KG1 (cell line): ENCODE results near the gene ANKDD1B.
A peak's percentile ranks its signal among the peaks of the same experiment; 100 is the strongest.

Experiments used
- DNase-seq: peaks from one replicate; lab custom pipeline; 2025; lab: John Stamatoyannopoulos, UW

The ANKDD1B gene

DNA sequence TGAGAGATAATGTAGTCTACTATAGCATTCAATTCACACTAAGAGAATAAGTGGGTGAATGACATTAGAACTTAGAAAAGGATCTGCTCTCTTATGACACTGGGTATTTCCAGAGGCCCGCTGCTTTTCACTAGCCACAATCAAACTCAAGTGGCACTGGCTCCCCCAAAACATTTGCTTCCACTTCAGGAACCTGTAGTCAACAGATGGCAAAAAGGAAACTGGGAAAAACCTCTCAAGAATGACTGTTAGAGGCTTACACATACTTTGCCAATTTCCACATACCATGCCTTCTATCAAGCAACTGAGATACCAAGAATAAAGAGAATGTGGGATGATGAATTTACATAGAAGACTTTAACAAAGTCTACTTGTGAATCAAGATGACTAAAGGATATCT, 94.8 kb downstream of the ANKDD1B start:
- DNase-seq = no peak

DNA sequence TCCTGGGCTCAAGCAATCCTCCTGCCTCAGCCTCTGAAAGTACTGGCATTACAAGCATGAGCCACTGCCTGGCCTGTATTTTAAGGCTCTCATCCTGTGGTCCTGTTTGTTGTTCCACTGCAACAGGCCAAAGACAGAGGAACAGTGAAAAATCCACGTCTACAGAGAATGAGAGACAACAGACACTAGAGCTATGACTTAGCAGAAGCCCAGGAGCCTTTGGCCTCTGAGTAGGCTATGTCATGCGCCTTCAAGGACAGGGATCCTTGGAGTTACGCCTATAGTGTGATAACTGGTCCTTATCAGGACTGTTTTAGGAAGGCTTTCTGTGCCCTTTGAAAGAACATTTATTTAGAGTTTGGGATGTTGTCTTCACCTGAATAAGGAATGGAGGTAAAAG, 95.5 kb downstream of the ANKDD1B start:
- DNase-seq = no peak

DNA sequence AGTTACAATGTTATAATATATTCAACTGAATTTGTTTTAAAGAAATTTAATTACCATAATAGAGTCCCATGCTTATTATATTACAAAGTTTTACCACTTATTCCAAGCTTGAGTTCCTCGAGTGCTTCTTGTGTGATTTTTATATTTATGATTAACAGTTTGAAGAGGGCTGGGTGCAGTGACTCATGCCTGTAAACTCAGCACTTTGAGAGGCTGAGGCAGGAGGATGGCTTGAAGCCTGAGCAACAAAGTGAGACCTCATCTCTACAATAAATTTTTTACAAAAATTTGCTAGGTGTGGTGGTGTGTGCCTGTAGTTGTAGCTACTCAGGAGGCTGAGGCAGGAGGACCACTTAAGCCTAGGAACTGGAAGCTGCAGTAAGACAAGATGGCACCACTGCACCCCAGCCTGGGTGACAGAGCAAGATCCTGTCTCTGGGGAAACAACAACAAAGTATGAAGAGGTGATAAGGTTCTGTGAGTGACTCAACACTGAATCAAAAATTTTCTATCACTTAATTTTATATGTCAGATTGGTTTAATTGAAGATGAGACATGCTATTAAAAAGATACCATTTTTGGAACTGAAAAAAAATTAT, 96.8 kb downstream of the ANKDD1B start:
- no peak for DNase-seq

DNA sequence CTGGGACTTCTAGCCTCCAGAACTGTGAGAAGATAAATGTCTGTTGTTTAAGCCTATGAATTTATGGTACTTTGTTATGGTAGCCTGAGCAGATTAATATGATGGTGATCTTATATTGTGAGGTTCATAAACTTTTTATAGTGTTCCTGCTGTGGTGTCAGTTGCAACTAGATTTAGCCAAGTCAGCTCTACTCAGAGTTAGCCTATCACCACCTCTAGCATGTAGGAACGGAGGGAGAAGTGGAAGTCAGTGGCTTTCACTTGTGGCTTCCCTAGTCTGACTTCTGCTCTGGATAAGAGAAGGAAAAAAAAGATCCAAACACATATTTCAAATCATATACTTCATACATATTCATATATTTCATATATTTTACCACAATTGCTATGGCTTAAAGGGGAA, 99.4 kb downstream of the ANKDD1B start:
- DNase-seq = peak; percentile 27

DNA sequence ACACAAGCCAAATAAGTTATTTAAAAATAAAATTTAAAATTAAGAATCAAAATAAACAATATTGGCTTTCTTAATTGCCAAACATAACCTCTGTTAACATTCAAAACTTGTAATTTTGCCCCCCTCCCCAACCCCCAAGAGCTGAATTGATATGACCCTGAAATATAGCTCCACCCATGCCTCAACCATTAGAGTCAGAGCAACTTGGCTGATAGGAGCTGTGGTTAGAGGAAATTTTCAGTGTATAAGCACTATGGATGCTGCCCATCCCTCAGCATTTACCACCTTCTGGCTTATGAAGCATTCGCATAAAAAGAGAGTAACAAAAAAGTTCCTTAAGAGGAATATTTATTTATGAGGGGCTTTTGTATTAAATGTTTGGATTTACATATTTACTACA, 99.9 kb downstream of the ANKDD1B start:
- no peak for DNase-seq

DNA sequence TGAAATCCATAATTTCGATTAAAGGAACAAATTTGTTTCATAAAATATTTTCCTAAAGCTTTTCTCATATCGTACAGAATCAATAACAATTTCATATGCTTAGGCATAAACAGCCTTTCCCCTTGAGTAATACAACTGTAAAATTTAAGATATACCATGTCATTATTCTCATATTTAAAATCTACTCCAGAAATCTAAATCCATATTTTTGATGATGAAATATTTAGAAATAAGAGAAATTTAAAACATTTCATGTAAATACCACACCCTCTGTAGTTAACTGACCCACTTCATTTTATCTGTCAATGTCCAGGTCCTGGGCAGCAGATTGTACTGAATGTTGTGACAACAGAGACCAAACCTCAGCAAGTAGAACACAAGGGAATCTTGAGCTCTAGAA, 100.8 kb downstream of the ANKDD1B start:
- no peak for DNase-seq

DNA sequence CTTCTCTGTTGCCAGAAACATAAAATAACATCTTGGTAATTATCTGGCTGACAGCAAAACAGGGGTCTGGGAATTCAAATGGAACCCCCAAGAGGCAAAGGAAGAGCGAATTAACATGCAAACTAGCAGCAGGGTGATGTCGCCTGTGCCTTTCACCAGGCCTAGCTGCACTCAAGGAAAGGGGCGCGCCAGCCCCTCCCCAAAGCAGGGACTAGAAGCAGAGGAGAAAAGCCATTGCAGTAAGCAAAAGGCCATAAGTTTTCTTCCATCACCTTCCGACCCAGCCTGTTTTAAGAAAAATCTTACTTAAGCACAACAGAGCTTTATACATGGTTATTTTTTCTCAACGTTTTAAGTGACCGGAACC, 105.4 kb downstream of the ANKDD1B start:
- no peak for DNase-seq

DNA sequence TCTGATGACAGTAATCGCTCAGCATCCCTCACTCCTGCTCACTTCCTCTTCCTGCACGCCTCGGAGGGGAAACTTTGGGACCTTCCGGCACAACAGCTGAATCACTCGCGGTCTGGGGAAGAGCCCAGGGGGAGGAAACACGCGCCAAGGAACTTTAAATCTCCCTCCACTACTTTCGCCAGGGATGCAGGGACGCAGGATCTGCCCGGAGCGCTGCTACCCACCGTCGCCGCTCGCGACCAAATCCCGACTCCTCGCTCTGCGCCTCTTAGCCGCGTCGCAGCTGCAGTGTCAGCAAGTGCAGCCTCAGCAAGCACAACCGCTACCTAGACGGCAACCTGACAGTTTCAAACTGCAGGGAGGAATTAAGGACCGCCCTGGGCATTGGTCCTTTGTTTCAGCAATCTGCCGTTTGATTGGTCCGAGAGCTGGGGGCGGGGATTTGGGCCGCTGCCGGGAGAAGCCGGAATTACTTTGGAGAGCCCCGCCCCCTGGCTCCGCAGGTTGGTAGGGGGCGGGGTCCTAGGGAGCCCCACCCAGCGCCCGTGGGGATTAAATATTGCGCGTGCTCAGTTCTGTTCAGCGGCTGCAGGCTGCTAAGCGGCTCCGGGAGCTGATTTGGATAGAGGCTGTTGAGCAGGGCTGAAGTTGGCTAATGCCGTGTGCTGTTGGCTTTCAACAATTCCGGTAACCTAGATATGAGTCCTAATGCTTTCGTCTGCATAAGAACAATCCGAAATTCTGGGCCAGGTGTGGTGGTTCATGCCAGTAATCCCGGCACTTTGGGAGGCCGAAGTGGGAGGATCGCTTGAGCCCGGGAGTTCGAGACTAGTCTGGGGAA, 106.0 kb downstream of the ANKDD1B start, which contains the start of gene POC5:
Gene POC5 (minus strand): TSS at position 356 of the 841 bp plus-strand sequence. CDS start 4,500 bp downstream, outside the sequence.
- peak; percentile 99 for DNase-seq

DNA sequence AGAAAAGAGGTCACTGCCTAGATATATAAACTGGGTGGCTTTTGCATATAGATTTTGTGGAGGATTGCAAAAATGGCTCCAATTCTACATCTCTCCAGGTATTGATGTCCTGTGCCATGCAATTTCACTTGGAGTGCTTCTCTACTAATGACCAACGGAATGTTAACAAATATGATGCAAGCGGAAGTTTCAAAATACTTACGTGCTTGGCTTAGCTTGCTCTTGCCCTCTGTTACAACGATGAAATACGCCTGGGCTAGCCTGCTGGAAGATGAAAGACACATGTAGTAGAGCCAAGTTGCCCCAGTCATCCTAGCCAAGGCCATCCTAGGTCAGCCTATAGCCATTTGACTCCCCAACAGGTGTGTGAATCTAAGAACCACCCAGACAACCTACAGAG, 109.6 kb downstream of the ANKDD1B start:
- DNase-seq = no peak
